Endothelial cell of umbilical vein (primary cell): ENCODE data around the gene FSD1. TPM values are rescaled to one million over a fixed set of nuclear protein-coding genes. Genes with fewer than 3 reads are reported as not detected.

Experiments used
- BruUV-seq: library from RNA; stranded (reverse); fragments of 400-500 nt; replicated peaks from 2 replicates; lab custom pipeline; 2021; lab: Mats Ljungman, UMichigan
- CTCF ChIA-PET: fragments of 300-600, 350-600 bp; sonication (Branson Sonifier 250); formaldehyde crosslinking; loops from one replicate; lab custom pipeline; 2021; ENCODE audit warnings: antibody characterized with exemption, inconsistent platforms; lab: Charles Lee
- POLR2A ChIA-PET: fragments of 300-600, 350-600 bp; sonication (Branson Sonifier 250); formaldehyde crosslinking; loops from one replicate; lab custom pipeline; 2021; ENCODE audit warnings: antibody characterized with exemption, inconsistent platforms; lab: Charles Lee
- DNase-seq: peaks from one replicate; pipeline ENCODE4 v3.0.0-alpha.2; 2011; ENCODE audit warnings: low read depth, low spot score
- FAIRE-seq: peaks from 2 replicates; lab custom pipeline; 2011; peaks lifted over from hg19 to GRCh38; lab: Jason Lieb, UNC
- H2AFZ ChIP-seq: 2 replicates; pipeline ENCODE4 v1.6.0; 2012; ENCODE audit warnings: low read depth, low read length, control low read depth, inconsistent platforms
- H3K27ac ChIP-seq: 2 replicates; pipeline ENCODE4 v1.5.1; 2011; ENCODE audit warnings: low read depth, mild to moderate bottlenecking, control low read depth, low read length, moderate library complexity; ENCODE audit not compliant: insufficient read depth
- H3K27me3 ChIP-seq, 2 experiments: 2 replicates each; pipeline versions ENCODE4 v1.6.0 to v1.6.1; 2011; ENCODE audit warnings: low read length in 2 of 2, mixed read lengths in 1 of 2; ENCODE audit not compliant: control insufficient read depth in 2 of 2, insufficient read depth in 2 of 2
- H3K36me3 ChIP-seq, 2 experiments: 2 replicates in 1 of 2; 3 replicates in 1 of 2; pipeline ENCODE4 v1.5.1; 2011; ENCODE audit warnings: low read length in 2 of 2, mild to moderate bottlenecking in 1 of 2, moderate library complexity in 1 of 2; ENCODE audit not compliant: control insufficient read depth in 2 of 2, insufficient read depth in 2 of 2; ENCODE audit errors: extremely low read depth in 1 of 2
- H3K4me1 ChIP-seq: 3 replicates; pipeline ENCODE4 v1.5.1; 2011; ENCODE audit warnings: mild to moderate bottlenecking, low read length; ENCODE audit not compliant: control insufficient read depth, insufficient read depth; ENCODE audit errors: extremely low read depth
- H3K4me2 ChIP-seq: 2 replicates; pipeline ENCODE4 v1.6.1; 2011; ENCODE audit warnings: low read length, control low read depth, mixed read lengths; ENCODE audit not compliant: insufficient read depth
- H3K4me3 ChIP-seq, 3 experiments: fragments of 200-600 bp in 1 of 3; sonication (generic), shearing (Covaris generic) in 1 of 3; replicated peaks in 1 of 3; 2 replicates each; pipeline ENCODE4 v1.5.1; 2011 to 2016; ENCODE audit warnings: control low read depth in 3 of 3, low read length in 3 of 3, mild to moderate bottlenecking in 2 of 3, inconsistent platforms in 1 of 3, low read depth in 1 of 3, moderate library complexity in 1 of 3; ENCODE audit not compliant: insufficient read depth in 1 of 3
- H3K79me2 ChIP-seq: 2 replicates; pipeline ENCODE4 v1.6.0; 2012; ENCODE audit warnings: low read length, inconsistent platforms; ENCODE audit not compliant: control insufficient read depth, insufficient read depth
- H3K9ac ChIP-seq: replicated peaks from 2 replicates; pipeline ENCODE3; 2011; ENCODE audit warnings: low read length, control low read depth; ENCODE audit not compliant: insufficient read depth; ENCODE audit errors: extremely low read depth
- H3K9me1 ChIP-seq: replicated peaks from 3 replicates; pipeline ENCODE4 v1.6.0; 2011; ENCODE audit warnings: mild to moderate bottlenecking, low read length; ENCODE audit not compliant: control insufficient read depth, insufficient read depth; ENCODE audit errors: extremely low read depth
- H3K9me3 ChIP-seq: replicated peaks from 2 replicates; pipeline ENCODE4 v1.5.1; 2012; ENCODE audit warnings: low read length, inconsistent platforms; ENCODE audit not compliant: control insufficient read depth, insufficient read depth
- H4K20me1 ChIP-seq: replicated peaks from 2 replicates; pipeline ENCODE3; 2011; ENCODE audit warnings: mild to moderate bottlenecking, low read length; ENCODE audit not compliant: control insufficient read depth, insufficient read depth; ENCODE audit errors: extremely low read depth
- EZH2 ChIP-seq: IDR thresholded peaks from 2 replicates; pipeline ENCODE4 v1.6.1; 2012; ENCODE audit warnings: borderline replicate concordance, low read depth, mild to moderate bottlenecking, moderate library complexity, low read length, inconsistent platforms; ENCODE audit not compliant: severe bottlenecking
- FOS ChIP-seq: IDR thresholded peaks from 2 replicates; pipeline ENCODE4 v1.6.1; 2011; ENCODE audit warnings: mild to moderate bottlenecking, low read length, moderate library complexity, borderline replicate concordance; ENCODE audit not compliant: insufficient read depth
- GATA2 ChIP-seq: IDR thresholded peaks from 2 replicates; pipeline ENCODE4 v1.7.0; 2011; ENCODE audit warnings: low read depth, mild to moderate bottlenecking, moderate library complexity, mixed read lengths, low read length; ENCODE audit not compliant: insufficient read length, insufficient read depth
- MYC ChIP-seq: IDR thresholded peaks from one replicate; pipeline ENCODE4 v1.6.1; 2011; ENCODE audit warnings: mild to moderate bottlenecking, low read depth, low read length
- POLR2A ChIP-seq: IDR thresholded peaks from 2 replicates; pipeline ENCODE4 v1.6.1; 2012; ENCODE audit warnings: low read depth, mild to moderate bottlenecking, control low read depth, low read length
- dilution Hi-C: fragments of 300-500 bp; cut with MboI; formaldehyde crosslinking; loops from one replicate; pipeline ENCODE4 v1.15.0; 2019; ENCODE audit warnings: low sequenced_read_pairs; ENCODE audit not compliant: extremely low pct_ligation_motif_present
- intact Hi-C: fragments of 100-400 bp; cut with micrococcal nuclease; formaldehyde crosslinking; loops from one replicate; pipeline ENCODE4 v1.10.0; 2022
- polyA plus RNA-seq, 4 experiments: library from polyadenylated mRNA; depleted of rRNA in 3 of 4; stranded (reverse) in 3 of 4; unstranded in 1 of 4; fragments of >200 nt; gene quantifications; 2 replicates each; pipeline versions ENCODE4 v1.2.1 to v1.2.3, GENCODE V29; 2011 to 2012; ENCODE audit warnings: missing spikeins in 1 of 4
- total RNA-seq: library from RNA; stranded (reverse); gene quantifications from 2 replicates; pipeline ENCODE4 v1.2.3, GENCODE V29; 2021
- TF ChIP-seq, protein P1 (sequence below): IDR thresholded peaks from 2 replicates; pipeline ENCODE4 v1.6.1; 2011; ENCODE audit not compliant: insufficient read depth, insufficient read length
- TF ChIP-seq, protein P2 (sequence below), 2 donors: IDR thresholded peaks; 1 replicate in 1 of 2; 2 replicates in 1 of 2; pipeline ENCODE4 v1.5.1; 2011; ENCODE audit warnings: low read length in 2 of 2, mild to moderate bottlenecking in 2 of 2, moderate library complexity in 2 of 2, control low read depth in 1 of 2, inconsistent platforms in 1 of 2, low read depth in 1 of 2; ENCODE audit not compliant: insufficient read depth in 1 of 2; ENCODE audit errors: extremely low read depth in 1 of 2

The FSD1 gene
- total and polyA plus RNA-seq, 2 donors (not counting 3 experiments of a cell fraction or from before 2014, with no cell fraction given): 25.8 to 55.5 TPM

GRCh38 chr19:4318460-4318859, 14.1 kb downstream of the FSD1 start:
- intact Hi-C loops (loop anchor here (10.0 kb wide), 1 partner anchor 856 kb away; no protein-coding TSS in a partner anchor), dilution Hi-C loops (no loop called here)
- ChIA-PET CTCF (interaction anchor here (1.7 kb wide), 1 partner anchor 9 kb away, joined by 5 read pairs; no protein-coding TSS in a partner anchor), POLR2A (no interaction called here)
- Histone ChIP-seq H3K4me1 (no peaks in the 10 kb centered on the region), H3K4me2 (no peak overlapping the region), H3K9me1 (no peaks in the 10 kb centered on the region), H3K4me3 (no peak overlapping the region), H3K9me3 (no peaks in the 10 kb centered on the region), H4K20me1 (no peaks in the 10 kb centered on the region), H3K79me2 (no peaks in the 10 kb centered on the region), H3K9ac (no peak overlapping the region), H3K36me3 (peaks cover 0 to 4% of the 10 kb centered on the region in 2 experiments), H3K27ac (no peak overlapping the region), H3K27me3 (no peaks in the 10 kb centered on the region), H2AFZ (no peak overlapping the region)
- DNase-seq (no peak), FAIRE-seq (no peak)
- TF ChIP-seq GATA2 (no peak), POLR2A (no peak), MYC (no peak), FOS (no peak), EZH2 (no peak)
- TF ChIP-seq, protein P1, sequence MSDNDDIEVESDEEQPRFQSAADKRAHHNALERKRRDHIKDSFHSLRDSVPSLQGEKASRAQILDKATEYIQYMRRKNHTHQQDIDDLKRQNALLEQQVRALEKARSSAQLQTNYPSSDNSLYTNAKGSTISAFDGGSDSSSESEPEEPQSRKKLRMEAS: no peak
- TF ChIP-seq, protein P2, sequence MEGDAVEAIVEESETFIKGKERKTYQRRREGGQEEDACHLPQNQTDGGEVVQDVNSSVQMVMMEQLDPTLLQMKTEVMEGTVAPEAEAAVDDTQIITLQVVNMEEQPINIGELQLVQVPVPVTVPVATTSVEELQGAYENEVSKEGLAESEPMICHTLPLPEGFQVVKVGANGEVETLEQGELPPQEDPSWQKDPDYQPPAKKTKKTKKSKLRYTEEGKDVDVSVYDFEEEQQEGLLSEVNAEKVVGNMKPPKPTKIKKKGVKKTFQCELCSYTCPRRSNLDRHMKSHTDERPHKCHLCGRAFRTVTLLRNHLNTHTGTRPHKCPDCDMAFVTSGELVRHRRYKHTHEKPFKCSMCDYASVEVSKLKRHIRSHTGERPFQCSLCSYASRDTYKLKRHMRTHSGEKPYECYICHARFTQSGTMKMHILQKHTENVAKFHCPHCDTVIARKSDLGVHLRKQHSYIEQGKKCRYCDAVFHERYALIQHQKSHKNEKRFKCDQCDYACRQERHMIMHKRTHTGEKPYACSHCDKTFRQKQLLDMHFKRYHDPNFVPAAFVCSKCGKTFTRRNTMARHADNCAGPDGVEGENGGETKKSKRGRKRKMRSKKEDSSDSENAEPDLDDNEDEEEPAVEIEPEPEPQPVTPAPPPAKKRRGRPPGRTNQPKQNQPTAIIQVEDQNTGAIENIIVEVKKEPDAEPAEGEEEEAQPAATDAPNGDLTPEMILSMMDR (IDR thresholded peaks at IDR 0.05; ENCODE audit: extremely low read depth in 1 of 2, insufficient read depth in 1 of 2, low read depth in 1 of 2, low read length in 2 of 2): no peak
- no TSS peak for BruUV-seq
